GM12801 (cell line): ENCODE measurements around the gene GABRD.

Experiments
- CTCF ChIP-seq: IDR thresholded peaks from one replicate; pipeline ENCODE4 v1.5.1; 2011; ENCODE audit warnings: control low read depth; ENCODE audit not compliant: insufficient read length; ENCODE audit errors: extremely low read depth

GABRD gene

GRCh38 chr1:2047749-2048729 is 28.9 kb downstream of the GABRD start:
- no peak for TF ChIP-seq CTCF

GRCh38 chr1:2049225-2049717 is 30.1 kb downstream of the GABRD start:
- no peak for TF ChIP-seq CTCF

- no peak for TF ChIP-seq CTCF
Measured at GRCh38 chr1:2049718-2050431, 30.7 kb downstream of the GABRD start, which contains the start of gene PRKCZ. Gene PRKCZ (plus strand): TSS chr1:2050411. CDS start chr1:2050631, 220 bp downstream.

GRCh38 chr1:2050461-2050792 is 31.3 kb downstream of the GABRD start:
- TF ChIP-seq CTCF: no peak

- no peak for TF ChIP-seq CTCF
Measured at GRCh38 chr1:2050793-2051682, 31.9 kb downstream of the GABRD start.

- no peak for TF ChIP-seq CTCF
Measured at GRCh38 chr1:2052054-2052679, 33.0 kb downstream of the GABRD start.
